T47D (cell line): ENCODE data around the gene FIGN.

Source experiments
- DNase-seq, 2 experiments: peaks; one replicate each; pipeline versions ENCODE4 v3.0.0 to v3.0.0-alpha.2; 2011 to 2012; ENCODE audit warnings: low read depth in 1 of 2, low spot score in 1 of 2
- JUND ChIP-seq: IDR thresholded peaks from 2 replicates; pipeline ENCODE4 v1.6.1; 2012; ENCODE audit warnings: low read depth
- in situ Hi-C: cut with HindIII; loops from 2 replicates; pipeline ENCODE4 v1.10.0; 2016; ENCODE audit warnings: low sequenced_read_pairs, low pct_unique_long_range_greater_than_20kb

Gene FIGN

DNA sequence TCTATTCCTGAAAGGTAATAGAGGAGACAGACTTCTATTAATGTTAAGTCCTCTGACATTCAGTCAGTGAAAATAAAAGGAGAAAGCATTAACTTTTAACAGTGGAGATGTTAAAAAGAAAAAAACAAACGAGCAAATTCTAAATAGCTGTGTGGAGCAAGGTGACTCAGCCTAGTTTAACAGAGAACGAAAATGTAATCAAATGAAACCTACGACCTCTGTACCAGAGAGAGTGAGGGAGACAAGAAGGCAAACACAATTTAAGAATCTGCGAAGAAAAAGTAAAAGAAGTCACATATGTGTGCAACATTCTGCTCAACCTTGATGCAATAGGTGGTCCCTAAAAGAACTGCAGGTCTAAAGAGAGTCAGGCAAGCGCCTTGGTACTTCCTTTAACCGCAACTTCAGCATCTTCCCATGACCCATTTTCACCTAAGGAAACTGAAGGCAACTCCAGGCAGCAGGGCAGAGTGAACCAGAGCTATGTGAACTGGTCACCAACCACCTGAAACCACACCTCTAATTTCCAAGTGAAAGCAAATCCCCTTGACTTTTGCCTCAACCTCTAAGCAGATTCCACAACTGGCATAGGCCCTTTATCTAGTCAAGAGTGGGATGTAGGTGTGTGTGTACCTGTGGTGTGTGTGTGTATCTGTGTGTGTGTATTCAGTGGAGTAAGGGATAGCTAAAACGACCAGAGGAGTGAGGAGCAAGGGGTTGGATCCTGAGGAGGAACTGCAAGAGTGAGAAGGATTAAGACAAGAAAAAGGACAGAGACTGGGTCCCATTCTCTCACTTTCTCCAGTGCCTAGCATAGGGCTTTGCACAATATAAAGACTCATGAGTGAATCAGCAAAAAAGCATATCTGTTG lies 43.0 kb downstream of the FIGN start:
- no peak for DNase-seq
- in situ Hi-C loops: no loop called here
- no peak for TF ChIP-seq JUND

DNA sequence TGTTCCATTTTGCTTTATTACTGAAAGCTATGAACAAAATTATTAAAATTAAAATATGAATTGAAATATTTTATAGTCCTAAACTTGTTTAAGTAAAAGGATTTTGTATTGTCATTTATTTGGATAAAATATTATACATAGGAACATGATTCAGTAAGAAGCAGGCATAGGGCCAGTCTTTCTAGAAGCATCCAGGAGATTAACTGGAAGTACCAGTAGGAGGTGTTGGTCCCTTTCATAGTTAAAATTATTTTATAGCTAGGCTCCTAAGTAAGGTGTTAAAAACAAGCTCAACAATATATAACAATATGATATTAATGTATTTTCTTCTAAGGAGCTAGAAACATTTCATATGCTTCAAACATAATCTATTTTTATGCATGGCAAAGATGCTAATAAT lies 43.7 kb downstream of the FIGN start:
- no peak for DNase-seq
- in situ Hi-C loops: no loop called here
- TF ChIP-seq JUND: no peak

GRCh38 chr2:163690896-163691295 lies 44.9 kb downstream of the FIGN start:
- no peak for TF ChIP-seq JUND
- in situ Hi-C loops: no loop called here
- no peak for DNase-seq

DNA sequence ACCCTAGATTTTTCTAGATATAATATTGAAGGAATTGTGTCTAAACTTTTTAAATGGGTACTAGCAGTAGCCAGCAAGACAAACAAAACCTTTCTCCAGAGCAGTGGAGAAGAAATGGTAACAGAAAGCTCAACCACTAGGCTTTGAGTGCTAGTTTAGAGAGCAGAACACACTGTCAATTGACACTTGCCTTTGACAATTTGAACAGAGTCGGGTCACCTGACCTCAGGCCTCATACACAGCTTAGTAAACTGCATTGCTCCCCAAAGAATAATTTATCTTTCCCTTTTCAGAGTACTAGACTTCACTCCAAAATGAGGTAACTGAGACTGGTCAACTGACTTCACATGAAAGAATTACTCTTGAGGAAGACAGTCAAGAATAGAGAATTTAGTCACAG lies 48.6 kb downstream of the FIGN start:
- in situ Hi-C loops: no loop called here
- no peak for TF ChIP-seq JUND
- DNase-seq: no peak

DNA sequence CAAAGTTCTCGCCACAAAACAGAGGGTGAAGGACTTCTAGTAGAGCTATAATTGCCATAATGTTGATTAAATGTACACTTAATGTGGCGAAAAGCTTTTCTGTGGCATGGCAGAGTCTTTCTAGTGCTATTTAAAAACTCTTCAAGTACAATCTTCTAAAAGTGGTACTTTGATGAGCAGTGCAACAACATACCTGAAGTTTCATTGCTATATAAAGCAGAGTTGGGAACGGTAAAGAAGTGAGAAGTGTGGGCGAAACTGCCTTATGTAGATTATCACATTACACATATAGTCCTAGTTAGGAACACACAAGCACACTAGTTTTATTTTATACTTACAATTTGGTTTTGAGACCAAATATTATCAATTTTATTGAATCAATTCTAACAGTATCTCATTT lies 49.5 kb downstream of the FIGN start:
- in situ Hi-C loops: no loop called here
- TF ChIP-seq JUND: no peak
- DNase-seq: no peak

GRCh38 chr2:163682695-163683094 lies 53.1 kb downstream of the FIGN start:
- in situ Hi-C loops: no loop called here
- TF ChIP-seq JUND: no peak
- DNase-seq: peak in 1 of 2 experiments; percentile 15

DNA sequence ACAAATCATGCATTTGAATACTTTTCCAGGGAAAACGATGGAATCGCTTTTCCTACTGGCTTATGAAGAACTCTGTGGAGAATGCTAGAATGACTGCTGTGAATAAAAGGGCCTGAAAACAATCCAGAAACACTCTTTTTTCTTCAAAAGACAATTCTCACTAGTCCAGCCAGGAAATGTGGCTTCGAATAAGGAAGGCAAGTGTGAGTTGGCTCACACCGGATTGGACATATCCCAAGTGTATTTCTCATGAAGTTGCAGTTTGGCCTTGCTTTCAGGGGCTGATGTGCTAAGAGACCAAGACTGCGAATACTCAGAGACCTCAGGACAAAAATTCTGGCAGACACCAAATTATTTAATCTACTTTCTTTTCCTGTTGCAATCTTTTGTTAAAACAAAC lies 54.1 kb downstream of the FIGN start:
- DNase-seq: no peak
- TF ChIP-seq JUND: no peak
- in situ Hi-C loops: no loop called here

DNA sequence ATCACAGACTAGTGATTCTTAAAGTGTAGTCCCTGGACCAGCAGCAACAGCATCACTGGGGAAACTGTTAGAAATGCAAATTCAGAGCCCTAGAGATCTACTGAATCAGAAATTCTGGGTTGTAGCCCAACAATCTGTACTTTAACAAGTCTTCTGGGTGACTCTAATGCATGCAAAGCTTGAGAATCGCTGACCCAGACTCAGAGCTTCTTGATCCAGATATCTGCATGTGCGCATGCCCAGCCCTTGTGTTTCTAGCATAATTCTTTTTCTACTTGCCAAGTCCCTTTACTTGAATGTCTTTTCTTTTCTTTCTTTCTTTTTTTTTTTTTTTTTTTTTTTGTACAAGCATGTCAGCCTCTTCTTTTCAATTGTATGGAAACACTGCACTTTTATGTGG lies 60.4 kb downstream of the FIGN start:
- in situ Hi-C loops: no loop called here
- TF ChIP-seq JUND: no peak
- no peak for DNase-seq

DNA sequence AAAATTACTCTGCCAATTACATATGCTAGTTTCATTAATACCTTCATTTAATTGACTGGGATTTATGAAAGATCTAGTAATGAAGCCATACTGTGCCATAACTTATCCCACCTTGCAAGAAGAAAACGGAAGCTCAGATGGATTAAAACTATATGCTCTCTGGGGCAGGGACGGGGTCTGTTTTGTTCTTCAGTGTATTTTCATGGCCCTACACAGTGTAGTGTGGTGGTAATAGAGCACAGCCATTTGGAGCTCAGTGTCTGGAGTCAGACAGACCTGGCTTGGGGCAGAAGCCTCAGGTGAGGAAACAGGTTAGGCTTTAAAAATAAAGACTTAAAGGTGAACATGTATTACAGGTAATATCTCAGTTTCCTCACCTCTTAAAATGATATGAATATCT lies 62.3 kb downstream of the FIGN start:
- in situ Hi-C loops: no loop called here
- DNase-seq: no peak

DNA sequence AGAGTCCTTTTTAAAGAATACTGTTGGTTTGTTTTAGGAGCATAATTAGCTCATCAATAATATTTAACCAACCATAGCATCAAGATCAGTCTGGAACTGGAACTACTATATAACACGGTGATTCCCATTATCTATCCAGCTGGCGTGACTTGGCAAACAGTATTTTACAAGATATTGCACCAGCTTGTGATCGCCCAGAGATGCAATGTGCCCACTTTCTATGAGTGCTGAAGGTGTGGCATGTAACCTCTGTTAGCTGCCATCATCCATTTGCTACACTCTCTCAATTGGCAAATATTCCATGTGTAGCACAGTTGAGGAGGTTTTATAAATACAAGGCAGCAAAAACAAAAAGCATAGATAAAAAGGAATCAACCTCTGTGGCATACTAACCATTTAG lies 64.9 kb downstream of the FIGN start:
- in situ Hi-C loops: no loop called here
- TF ChIP-seq JUND: no peak
- DNase-seq: no peak

More for the DNA sequence above, 62.3 kb downstream of the FIGN start:
- no peak for TF ChIP-seq JUND

- no peak for TF ChIP-seq JUND
- DNase-seq: no peak
- in situ Hi-C loops: no loop called here
Measured at GRCh38 chr2:163669506-163669905, 66.3 kb downstream of the FIGN start.

DNA sequence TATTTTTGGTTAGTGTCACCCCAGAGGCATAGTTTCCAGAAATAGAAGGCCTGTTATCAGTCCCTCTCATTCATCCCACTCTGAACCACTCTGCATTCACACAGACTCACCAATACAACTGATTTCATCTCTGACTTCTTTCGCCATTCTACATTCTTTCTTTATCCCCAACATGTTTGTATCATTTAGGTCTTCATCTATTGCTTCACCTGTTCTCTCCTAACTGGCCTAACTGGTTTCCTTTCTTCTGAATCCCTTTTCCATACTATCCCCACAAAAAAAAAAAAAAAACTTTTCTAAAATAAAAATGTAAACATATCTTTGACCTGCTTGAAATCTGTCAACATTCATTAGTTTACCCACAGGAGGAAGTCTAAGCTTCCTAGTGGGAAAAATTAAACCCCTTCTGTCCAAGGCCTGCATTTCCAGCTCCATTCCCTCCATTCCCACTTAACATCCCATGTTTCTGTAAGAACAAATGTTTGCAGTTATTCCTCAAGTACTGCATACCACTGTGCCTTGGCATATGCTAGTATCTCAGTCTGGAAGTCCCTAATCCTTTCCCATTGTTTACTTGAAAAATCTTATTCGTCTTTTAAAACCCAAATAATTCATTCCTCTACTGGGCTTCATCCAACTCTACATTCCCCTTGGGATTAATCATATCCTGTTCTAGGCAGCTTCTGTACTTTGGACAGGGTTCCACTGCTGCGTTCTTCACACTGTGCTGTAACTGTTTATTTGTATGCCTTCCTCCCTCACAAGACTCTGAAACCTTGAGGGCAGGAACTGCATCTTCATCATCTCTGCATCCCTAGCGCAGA lies 68.5 kb downstream of the FIGN start:
- TF ChIP-seq JUND: no peak
- DNase-seq: peak in 1 of 2 experiments; percentile 6
- in situ Hi-C loops: no loop called here

- no peak for DNase-seq
- in situ Hi-C loops: no loop called here
- TF ChIP-seq JUND: no peak
Measured at GRCh38 chr2:163665817-163666216, 70.0 kb downstream of the FIGN start.

DNA sequence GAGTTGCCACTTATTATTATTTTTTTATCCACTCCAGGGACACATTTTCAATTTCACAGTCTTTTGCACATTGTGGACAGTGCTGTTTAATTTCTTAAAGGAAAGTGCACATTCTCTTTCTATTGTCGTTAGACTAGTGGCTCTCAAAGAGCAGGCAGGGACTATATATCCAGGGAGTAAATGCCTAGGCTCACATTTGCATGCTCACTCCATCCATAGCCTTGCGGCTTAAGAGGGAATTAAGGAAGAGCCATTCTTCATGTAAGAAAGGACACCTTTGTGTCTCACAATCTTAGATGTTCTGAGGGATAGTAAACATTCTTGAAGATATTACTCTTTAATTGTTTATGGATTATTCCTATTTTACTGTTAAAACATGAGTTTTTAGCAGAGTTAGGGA lies 70.8 kb downstream of the FIGN start:
- TF ChIP-seq JUND: no peak
- in situ Hi-C loops: no loop called here
- DNase-seq: no peak
